Smooth muscle cell (in vitro differentiated cells): ENCODE data around the gene SECTM1. TPM values are rescaled to one million over a fixed set of nuclear protein-coding genes. Genes with fewer than 3 reads are reported as not detected.

Experiments
- DNase-seq: peaks from one replicate; lab custom pipeline; 2025; ENCODE audit not compliant: unreplicated experiment; lab: John Stamatoyannopoulos, UW
- H2AFZ ChIP-seq: fragments of 200-600 bp; sonication (generic); 2 replicates; pipeline ENCODE4 v1.6.0; 2016; ENCODE audit warnings: antibody characterized with exemption, low read depth, mild to moderate bottlenecking
- H3F3A ChIP-seq: fragments of 200-600 bp; sonication (generic); 2 replicates; pipeline ENCODE4 v1.6.0; 2017; ENCODE audit warnings: antibody characterized with exemption, low read depth
- H3K27ac ChIP-seq: fragments of 200-600 bp; sonication (generic); 2 replicates; pipeline ENCODE4 v1.5.1; 2016; ENCODE audit warnings: low read depth, mild to moderate bottlenecking
- H3K27me3 ChIP-seq: fragments of 200-600 bp; sonication (generic); 2 replicates; pipeline ENCODE4 v1.6.1; 2016; ENCODE audit warnings: low read depth, mild to moderate bottlenecking
- H3K36me3 ChIP-seq: fragments of 200-600 bp; sonication (generic); 2 replicates; pipeline ENCODE4 v1.5.1; 2016; ENCODE audit warnings: low read depth
- H3K4me1 ChIP-seq: fragments of 200-600 bp; sonication (generic); 2 replicates; pipeline ENCODE4 v1.5.1; 2016; ENCODE audit warnings: low read depth
- H3K4me2 ChIP-seq: fragments of 200-600 bp; sonication (generic); 2 replicates; pipeline ENCODE4 v1.6.0; 2016; ENCODE audit warnings: mild to moderate bottlenecking
- H3K4me3 ChIP-seq: fragments of 200-600 bp; sonication (generic); 2 replicates; pipeline ENCODE4 v1.5.1; 2016; ENCODE audit warnings: mild to moderate bottlenecking
- H3K79me2 ChIP-seq: fragments of 200-600 bp; sonication (generic); 2 replicates; pipeline ENCODE4 v1.6.0; 2016; ENCODE audit warnings: low read depth, mild to moderate bottlenecking
- H3K9ac ChIP-seq: fragments of 200-600 bp; sonication (generic); 2 replicates; pipeline ENCODE4 v1.6.0; 2016; ENCODE audit warnings: low read depth
- H3K9me3 ChIP-seq: fragments of 200-600 bp; sonication (generic); replicated peaks from 2 replicates; pipeline ENCODE4 v1.5.1; 2016; ENCODE audit warnings: low read depth
- H4K20me1 ChIP-seq: fragments of 200-600 bp; sonication (generic); 2 replicates; pipeline ENCODE4 v1.6.0; 2016; ENCODE audit warnings: low read depth
- CTCF ChIP-seq: fragments of 200-600 bp; sonication (generic); IDR thresholded peaks from 2 replicates; pipeline ENCODE4 v1.5.1; 2017; ENCODE audit warnings: borderline replicate concordance, mild to moderate bottlenecking, antibody characterized with exemption; ENCODE audit not compliant: insufficient read depth, poor library complexity, severe bottlenecking
- WGBS: methylation state at CpG from one replicate; pipeline ENCODE4 v1.1.7; 2016; ENCODE audit warnings: low lambda C conversion rate; 5-methylcytosine and 5-hydroxymethylcytosine counted together
- polyA plus RNA-seq: library from polyadenylated mRNA; unstranded; fragments of >200 nt; fragmentation: Nextera tagmentation; extraction: Ambion mirVana; gene quantifications from 2 replicates; pipeline ENCODE4 v1.2.1, GENCODE V29; 2016
- total RNA-seq: library from RNA; depleted of rRNA; stranded (reverse); fragments of >200 nt; gene quantifications from 2 replicates; pipeline ENCODE4 v1.2.3, GENCODE V29; 2014

Gene SECTM1
- total and polyA plus RNA-seq, 2 experiments from 2014 or later: 0.49 TPM; not detected in 1

- Histone ChIP-seq H3K9ac (no peak overlapping the region), H4K20me1 (no peaks in the 10 kb centered on the region), H2AFZ (no peak overlapping the region), H3K4me3 (no peak overlapping the region), H3K79me2 (no peaks in the 10 kb centered on the region), H3K4me2 (no peak overlapping the region), H3K9me3 (no peaks in the 10 kb centered on the region), H3K4me1 (no peaks in the 10 kb centered on the region), H3K27ac (no peak overlapping the region), H3F3A (no peaks in the 10 kb centered on the region), H3K36me3 (no peaks in the 10 kb centered on the region), H3K27me3 (peaks cover 4% of the 10 kb centered on the region)
- no peak for DNase-seq
- WGBS: 94% methylated on average over 21 of the region's 21 CpGs
- no peak for TF ChIP-seq CTCF
Observed at GRCh38 chr17:82321947-82322466, 11.6 kb downstream of the SECTM1 start.

GRCh38 chr17:82320956-82321927 lies 12.3 kb downstream of the SECTM1 start:
- peak; percentile 85 for TF ChIP-seq CTCF
- H3K36me3 ChIP-seq: no peaks in the 10 kb centered on the region
- H3K4me1 ChIP-seq: no peaks in the 10 kb centered on the region
- no peak overlapping the region for H3K27ac ChIP-seq
- H3K27me3 ChIP-seq: peaks cover 4% of the 10 kb centered on the region
- no peaks in the 10 kb centered on the region for H3F3A ChIP-seq
- no peak for DNase-seq
- no peak overlapping the region for H3K9ac ChIP-seq
- no peaks in the 10 kb centered on the region for H3K9me3 ChIP-seq
- H3K4me2 ChIP-seq: peak overlapping the region; percentile 47
- H3K4me3 ChIP-seq: no peak overlapping the region
- no peaks in the 10 kb centered on the region for H4K20me1 ChIP-seq
- H3K79me2 ChIP-seq: no peaks in the 10 kb centered on the region
- 73% methylated on average over 49 of the region's 65 CpGs for WGBS
- no peak overlapping the region for H2AFZ ChIP-seq

- Histone ChIP-seq H3K4me1 (peaks cover 4% of the 10 kb centered on the region), H4K20me1 (no peaks in the 10 kb centered on the region), H3K79me2 (no peaks in the 10 kb centered on the region), H3K4me2 (no peak overlapping the region), H2AFZ (no peak overlapping the region), H3K4me3 (no peak overlapping the region), H3K9ac (no peak overlapping the region), H3K27me3 (peaks cover 4% of the 10 kb centered on the region), H3K36me3 (no peaks in the 10 kb centered on the region), H3F3A (no peaks in the 10 kb centered on the region), H3K27ac (no peak overlapping the region), H3K9me3 (no peaks in the 10 kb centered on the region)
- no peak for TF ChIP-seq CTCF
- 77% methylated on average over 21 of the region's 26 CpGs for WGBS
- no peak for DNase-seq
Observed at GRCh38 chr17:82320140-82320840, 13.3 kb downstream of the SECTM1 start.
